Naive B cell (primary cell): ENCODE results near the gene SHISA3. TPM values are rescaled to one million over a fixed set of nuclear protein-coding genes. Genes with fewer than 3 reads are reported as not detected.
A peak's percentile ranks its signal among the peaks of the same experiment; 100 is the strongest.

Source experiments
- ATAC-seq, 2 donors: fragments of 150-1000 bp; cut with Tn5 transposase; 2 replicates each; pipeline ENCODE4 v1.10.0; 2021; ENCODE audit warnings: low read depth in 2 of 2, mild to moderate bottlenecking in 2 of 2, moderate library complexity in 2 of 2
- DNase-seq: peaks from one replicate; pipeline ENCODE4 v3.0.0; 2022
- H3K27ac Mint-ChIP-seq, 6 donors: one replicate each; pipeline ENCODE4 v1.8.0; 2020 to 2022; ENCODE audit warnings: mild to moderate bottlenecking in 6 of 6, mixed read lengths in 6 of 6, moderate library complexity in 5 of 6, inconsistent platforms in 2 of 6
- H3K27me3 Mint-ChIP-seq, 3 donors: one replicate each; pipeline ENCODE4 v1.8.0; 2021 to 2022; ENCODE audit warnings: mixed read lengths in 3 of 3, mild to moderate bottlenecking in 1 of 3
- H3K36me3 Mint-ChIP-seq, 2 donors: one replicate each; pipeline ENCODE4 v1.8.0; 2020 to 2022; ENCODE audit warnings: mixed read lengths in 2 of 2, inconsistent platforms in 1 of 2, mild to moderate bottlenecking in 1 of 2
- H3K4me1 Mint-ChIP-seq, 3 donors: one replicate each; pipeline ENCODE4 v1.8.0; 2020 to 2022; ENCODE audit warnings: mixed read lengths in 3 of 3, inconsistent platforms in 1 of 3, mild to moderate bottlenecking in 1 of 3, moderate library complexity in 1 of 3
- H3K4me3 Mint-ChIP-seq, 8 donors: one replicate each; pipeline ENCODE4 v1.8.0; 2020 to 2022; ENCODE audit warnings: mild to moderate bottlenecking in 8 of 8, mixed read lengths in 8 of 8, moderate library complexity in 8 of 8, inconsistent platforms in 2 of 8
- H3K9me3 Mint-ChIP-seq, 7 donors: one replicate each; pipeline ENCODE4 v1.8.0; 2020 to 2022; ENCODE audit warnings: mixed read lengths in 7 of 7, mild to moderate bottlenecking in 5 of 7, inconsistent platforms in 2 of 7, moderate library complexity in 1 of 7
- polyA plus RNA-seq, 6 donors: library from polyadenylated mRNA; unstranded; fragments of 300-500 nt; fragmentation: Illumina TruSeq; gene quantifications; one replicate each; pipeline ENCODE4 v1.2.3, GENCODE V29; 2021; ENCODE audit warnings: low read depth in 6 of 6

SHISA3 gene
- polyA plus RNA-seq, 6 donors from 2014 or later = not detected

- Mint-ChIP-seq H3K27me3 (no peaks in the 10 kb centered on the region), H3K4me1 (peaks cover 0 to 4% (median 0%) of the 10 kb centered on the region in 3 donors), H3K9me3 (no peaks in the 10 kb centered on the region), H3K4me3 (no peak overlapping the region), H3K36me3 (peaks cover 27 to 34% of the 10 kb centered on the region in 2 donors), H3K27ac (peak overlapping the region in 1 of 6 donors; percentile 11)
- no peak for ATAC-seq
- no peak for DNase-seq
These were observed 30.7 kb downstream of the SHISA3 start for GRCh38 chr4:42428036-42428435.

- Mint-ChIP-seq H3K4me3 (no peak overlapping the region), H3K36me3 (peaks cover 55 to 70% of the 10 kb centered on the region in 2 donors), H3K27me3 (no peaks in the 10 kb centered on the region), H3K4me1 (peaks cover 0 to 3% (median 0%) of the 10 kb centered on the region in 3 donors), H3K27ac (no peak overlapping the region), H3K9me3 (no peaks in the 10 kb centered on the region)
- DNase-seq (no peak), ATAC-seq (no peak)
These were observed 39.8 kb downstream of the SHISA3 start for GRCh38 chr4:42436928-42437565.

- Mint-ChIP-seq H3K4me3 (no peak overlapping the region), H3K4me1 (peaks cover 0 to 3% (median 0%) of the 10 kb centered on the region in 3 donors), H3K27me3 (no peaks in the 10 kb centered on the region), H3K36me3 (peaks cover 56 to 78% of the 10 kb centered on the region in 2 donors), H3K27ac (peak overlapping the region in 1 of 6 donors; percentile 39), H3K9me3 (no peaks in the 10 kb centered on the region)
- ATAC-seq (no peak), DNase-seq (no peak)
These were observed 42.8 kb downstream of the SHISA3 start for GRCh38 chr4:42440083-42440482.

GRCh38 chr4:42442601-42443000, 45.3 kb downstream of the SHISA3 start:
- Mint-ChIP-seq H3K27ac (no peak overlapping the region), H3K4me3 (no peak overlapping the region), H3K9me3 (no peaks in the 10 kb centered on the region), H3K36me3 (peaks cover 42 to 71% of the 10 kb centered on the region in 2 donors), H3K4me1 (no peaks in the 10 kb centered on the region), H3K27me3 (no peaks in the 10 kb centered on the region)
- ATAC-seq (no peak), DNase-seq (no peak)

GRCh38 chr4:42445038-42445437, 47.8 kb downstream of the SHISA3 start:
- Mint-ChIP-seq H3K4me1 (no peaks in the 10 kb centered on the region), H3K27ac (no peak overlapping the region), H3K4me3 (no peak overlapping the region), H3K36me3 (peaks cover 20 to 55% of the 10 kb centered on the region in 2 donors), H3K27me3 (no peaks in the 10 kb centered on the region), H3K9me3 (no peaks in the 10 kb centered on the region)
- DNase-seq (no peak), ATAC-seq (no peak)

- Mint-ChIP-seq H3K4me1 (no peaks in the 10 kb centered on the region), H3K27me3 (no peaks in the 10 kb centered on the region), H3K27ac (no peak overlapping the region), H3K9me3 (peaks cover 0 to 2% (median 0%) of the 10 kb centered on the region in 7 donors), H3K36me3 (peaks cover 32 to 64% of the 10 kb centered on the region in 2 donors), H3K4me3 (no peak overlapping the region)
- ATAC-seq (no peak), DNase-seq (no peak)
These were observed 49.5 kb downstream of the SHISA3 start for GRCh38 chr4:42446823-42447222.

Other genes starting within 250 kb of the SHISA3 start
- 10 to 100 TPM in 2 of 6 donors, 1 to 10 TPM in 4; 6.8 to 12.2 (median 8.7) TPM for gene BEND4, start 244.8 kb upstream of the SHISA3 start, polyA plus RNA-seq